Pancreas (tissue), 10 donors: ENCODE measurements around the gene MMP12. TPM values are rescaled to one million over a fixed set of nuclear protein-coding genes. Genes with fewer than 3 reads are reported as not detected.
"Not testable (repeated sequence)": the region's sequence is repeated elsewhere in the genome, so short reads cannot be mapped to it uniquely, and the experiment has no call there.

Experiments used
- ATAC-seq, 4 donors: fragments of 200-7000 bp; cut with Tn5 transposase; one replicate each; pipeline versions ENCODE4 v1.8.0 to v1.9.1; 2020; ENCODE audit warnings: mild to moderate bottlenecking in 4 of 4, moderate library complexity in 4 of 4
- DNase-seq, 6 donors: peaks; one replicate each; pipeline ENCODE4 v3.0.0-alpha.2; 2020
- FAIRE-seq: peaks from 2 replicates; lab custom pipeline; 2012; peaks lifted over from hg19 to GRCh38; lab: Jason Lieb, UNC
- H3K27ac ChIP-seq, 4 donors: fragments of 200-600 bp; sonication (generic); 1 replicate in 3 of 4; 2 replicates in 1 of 4; pipeline versions ENCODE4 v1.5.0 to v1.8.0; 2020
- H3K27me3 ChIP-seq, 4 donors: fragments of 200-600 bp; one replicate each; pipeline ENCODE4 v1.8.0; 2021
- H3K36me3 ChIP-seq, 3 donors: fragments of 200-600 bp; sonication (generic) in 1 of 3; one replicate each; pipeline versions ENCODE4 v1.5.0 to v1.8.0; 2020 to 2021
- H3K4me1 ChIP-seq, 3 donors: fragments of 200-600 bp; one replicate each; pipeline ENCODE4 v1.8.0; 2021
- H3K4me3 ChIP-seq, 4 donors: fragments of 200-600 bp; sonication (generic) in 2 of 4; one replicate each; pipeline versions ENCODE4 v1.5.0 to v1.8.0; 2020 to 2021
- H3K9me3 ChIP-seq, 4 donors: fragments of 200-600 bp; one replicate each; pipeline ENCODE4 v1.8.0; 2021
- WGBS, 2 donors: extraction: QIAGEN DNeasy Blood & Tissue Kit; methylation state at CpG; one replicate each; pipeline ENCODE4 v1.1.7; 2013; 5-methylcytosine and 5-hydroxymethylcytosine counted together
- intact Hi-C, 3 donors: fragments of 100-400 bp; cut with DNase I; formaldehyde crosslinking; loops; one replicate each; pipeline versions ENCODE4 v1.11.1 to v1.14.2; 2022
- polyA plus RNA-seq, 2 donors: library from polyadenylated mRNA; stranded (reverse); fragments of 200-250 nt; gene quantifications; one replicate each; pipeline ENCODE4 v1.2.3, GENCODE V29; 2013
- total RNA-seq, 6 donors: library from RNA; stranded (reverse); fragmentation: NEBNext Ultra II Directional in 4 of 6; extraction: Animal tissue kit (Norgen Biotek cat#: 25700) in 4 of 6; gene quantifications; one replicate each; pipeline versions ENCODE4 v1.2.1 to v1.2.4, GENCODE V29; 2021 to 2023
- TF ChIP-seq, protein P1 (sequence below), 4 donors: fragments of 200-600 bp; sonication (generic) in 3 of 4; IDR thresholded peaks; one replicate each; pipeline versions ENCODE4 v1.5.0 to v1.8.0; 2021; ENCODE audit warnings: antibody characterized with exemption in 4 of 4
- donor health status: healthy with polysubstance abuse.
- donor health status: DM: no; HTN: no; CAD: no; lungs with moderate emphysema.
- donor health status: DM: no; HTN: no; CAD: no.
- donor health status: control.
- donor health status: control.
- donor health status: Bipolar disorder and iron deficiency.
- donor health status: DM: yes; HTN: yes; CAD: no.
- donor health status: DM: no; HTN: no; CAD: no.
- donor health status: DM: no; HTN: no; CAD: no.
- donor health status: DM: yes; HTN: yes; CAD: no.

The MMP12 gene
- total and polyA plus RNA-seq, 8 donors, result 0.12 to 0.19 TPM; not detected in 6

DNA sequence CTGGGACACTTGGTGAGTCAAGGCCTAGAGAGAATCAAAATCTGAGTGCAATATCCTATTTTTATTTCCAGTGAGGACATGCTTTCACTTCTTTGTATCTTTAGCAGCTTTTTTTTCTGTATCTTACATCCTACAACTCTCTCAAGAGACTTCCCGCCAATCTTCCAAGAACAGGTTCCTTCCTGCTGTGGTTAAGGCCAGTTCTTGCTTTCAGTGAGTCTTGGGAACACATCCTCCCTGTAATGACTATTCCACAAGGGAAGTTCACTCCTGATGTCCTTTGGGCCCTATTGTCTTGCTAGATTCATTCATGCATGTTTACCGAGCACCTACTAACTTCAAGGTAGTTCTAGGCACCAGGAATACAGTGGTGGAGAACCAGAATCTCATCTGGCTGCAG, 3.8 kb upstream of the MMP12 start:
- 74 to 87% methylated on average over 2 of the region's 2 CpGs for WGBS, 2 donors
- no peak for FAIRE-seq
- Histone ChIP-seq H3K36me3 (no peaks in the 10 kb centered on the region), H3K9me3 (no peaks in the 10 kb centered on the region), H3K4me3 (no peak overlapping the region), H3K27me3 (no peaks in the 10 kb centered on the region), H3K27ac (no peak overlapping the region), H3K4me1 (no peaks in the 10 kb centered on the region)
- intact Hi-C loops, result no loop called here
- no peak for ATAC-seq
- TF ChIP-seq, protein P1, sequence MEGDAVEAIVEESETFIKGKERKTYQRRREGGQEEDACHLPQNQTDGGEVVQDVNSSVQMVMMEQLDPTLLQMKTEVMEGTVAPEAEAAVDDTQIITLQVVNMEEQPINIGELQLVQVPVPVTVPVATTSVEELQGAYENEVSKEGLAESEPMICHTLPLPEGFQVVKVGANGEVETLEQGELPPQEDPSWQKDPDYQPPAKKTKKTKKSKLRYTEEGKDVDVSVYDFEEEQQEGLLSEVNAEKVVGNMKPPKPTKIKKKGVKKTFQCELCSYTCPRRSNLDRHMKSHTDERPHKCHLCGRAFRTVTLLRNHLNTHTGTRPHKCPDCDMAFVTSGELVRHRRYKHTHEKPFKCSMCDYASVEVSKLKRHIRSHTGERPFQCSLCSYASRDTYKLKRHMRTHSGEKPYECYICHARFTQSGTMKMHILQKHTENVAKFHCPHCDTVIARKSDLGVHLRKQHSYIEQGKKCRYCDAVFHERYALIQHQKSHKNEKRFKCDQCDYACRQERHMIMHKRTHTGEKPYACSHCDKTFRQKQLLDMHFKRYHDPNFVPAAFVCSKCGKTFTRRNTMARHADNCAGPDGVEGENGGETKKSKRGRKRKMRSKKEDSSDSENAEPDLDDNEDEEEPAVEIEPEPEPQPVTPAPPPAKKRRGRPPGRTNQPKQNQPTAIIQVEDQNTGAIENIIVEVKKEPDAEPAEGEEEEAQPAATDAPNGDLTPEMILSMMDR (IDR thresholded peaks at IDR 0.05), result no peak
- DNase-seq, result no peak

DNA sequence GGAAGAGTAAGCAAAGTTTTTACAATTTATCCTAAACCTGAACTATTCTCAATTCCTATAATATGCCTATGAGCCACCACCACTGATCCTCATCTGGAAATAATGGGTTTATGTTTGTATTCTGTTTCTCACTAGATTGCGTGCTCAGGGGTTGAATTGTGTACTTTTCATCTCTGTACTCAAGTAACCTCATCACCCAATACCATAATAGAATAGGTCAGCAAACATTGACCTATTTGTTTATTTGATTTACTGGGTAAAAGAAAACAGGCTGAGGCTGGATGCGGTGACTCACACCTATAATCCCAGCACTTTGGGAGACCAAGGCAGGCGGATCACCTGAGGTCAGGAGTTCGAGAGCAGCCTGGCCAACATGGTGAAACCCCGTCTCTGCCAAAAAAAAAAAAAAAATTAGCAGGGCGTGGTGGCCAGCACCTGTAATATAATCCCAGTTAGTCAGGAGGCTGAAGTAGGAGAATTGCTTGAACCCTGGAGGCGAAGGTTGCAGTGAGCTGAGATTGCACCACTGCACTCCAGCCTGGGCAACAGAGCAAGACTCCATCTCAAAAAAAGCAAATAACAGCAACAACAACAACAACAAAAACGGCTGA, 5.3 kb downstream of the MMP12 start:
- 57 to 63% methylated on average over 8 of the region's 8 CpGs for WGBS, 2 donors
- intact Hi-C loops, DNase-seq, H3K36me3 ChIP-seq, H3K27ac ChIP-seq, ATAC-seq, H3K4me3 ChIP-seq, FAIRE-seq, H3K9me3 ChIP-seq, H3K4me1 ChIP-seq, H3K27me3 ChIP-seq: not testable (repeated sequence)

DNA sequence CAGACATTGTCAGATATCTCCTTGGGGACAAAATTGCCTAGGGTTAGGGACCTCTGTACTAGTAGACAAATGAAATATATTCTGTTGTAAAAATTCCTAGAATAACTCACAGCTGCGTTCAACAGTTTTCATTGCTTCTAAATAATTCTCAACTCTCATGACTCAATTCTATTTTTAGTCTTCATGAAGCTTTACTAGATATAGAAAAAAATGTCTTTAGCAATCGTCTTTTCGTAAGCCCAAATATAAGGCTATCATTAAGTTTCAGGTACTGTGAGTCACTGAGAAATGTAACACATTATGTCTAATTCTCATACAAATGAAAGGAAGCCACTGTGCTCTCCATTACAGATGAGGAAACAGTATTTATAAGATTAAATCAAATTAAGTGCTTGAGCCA, 6.4 kb downstream of the MMP12 start:
- Histone ChIP-seq H3K4me3 (no peak overlapping the region), H3K4me1 (no peaks in the 10 kb centered on the region), H3K27me3 (no peaks in the 10 kb centered on the region), H3K36me3 (no peaks in the 10 kb centered on the region), H3K27ac (no peak overlapping the region), H3K9me3 (no peaks in the 10 kb centered on the region)
- intact Hi-C loops, result no loop called here
- DNase-seq, result no peak
- no peak for FAIRE-seq
- TF ChIP-seq, protein P1 (IDR thresholded peaks at IDR 0.05), result no peak
- ATAC-seq, result no peak
- WGBS, 2 donors, result 76 to 78% methylated on average over 3 of the region's 3 CpGs

DNA sequence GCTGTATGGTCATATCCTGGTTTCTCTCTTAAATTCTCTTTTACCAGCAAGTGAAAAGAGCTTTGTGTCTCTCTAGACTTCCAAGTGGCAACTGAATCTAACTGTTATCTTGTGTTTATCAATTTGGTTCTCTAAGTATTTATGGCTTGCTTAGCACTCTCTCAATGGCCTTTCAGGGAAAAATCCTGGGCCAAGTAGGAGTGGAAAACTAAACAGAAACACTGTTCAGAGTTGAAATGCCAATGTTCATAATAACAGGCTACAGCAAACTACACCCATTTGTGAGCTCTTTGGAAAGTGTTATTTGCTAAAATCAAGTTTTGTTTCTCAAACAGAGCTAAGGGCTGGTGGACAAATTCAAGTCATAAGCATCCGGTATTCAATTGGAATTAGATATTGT, 10.1 kb downstream of the MMP12 start:
- no peak for FAIRE-seq
- intact Hi-C loops, result no loop called here
- no peak for ATAC-seq
- Histone ChIP-seq H3K4me3 (no peak overlapping the region), H3K27ac (no peak overlapping the region), H3K4me1 (no peaks in the 10 kb centered on the region), H3K27me3 (no peaks in the 10 kb centered on the region), H3K36me3 (no peaks in the 10 kb centered on the region), H3K9me3 (no peaks in the 10 kb centered on the region)
- no peak for DNase-seq
- TF ChIP-seq, protein P1 (IDR thresholded peaks at IDR 0.05), result no peak
- 75 to 94% methylated on average over 1 of the region's 1 CpG for WGBS, 2 donors

DNA sequence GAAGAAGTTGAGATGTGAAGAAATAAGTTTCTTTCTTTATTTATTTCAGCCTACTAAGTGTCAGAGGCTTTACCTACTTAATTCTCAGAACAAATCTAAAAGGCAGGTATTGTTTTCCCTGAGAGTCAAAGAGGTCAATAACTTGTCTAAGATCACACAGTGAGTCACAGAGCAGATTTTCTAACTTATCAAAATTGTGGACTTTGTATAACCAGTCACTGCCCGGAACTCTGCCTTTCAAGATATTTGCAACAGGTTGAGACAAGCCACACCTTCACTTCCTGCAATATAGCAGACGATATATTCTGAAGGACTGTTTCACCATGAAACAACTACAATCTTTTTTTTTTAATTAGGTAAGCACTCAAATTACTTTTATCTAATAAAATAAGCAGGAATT, 20.8 kb downstream of the MMP12 start:
- no peak for DNase-seq
- intact Hi-C loops, result no loop called here
- no peak overlapping the region for H3K4me3 ChIP-seq
- WGBS, 2 donors, result 57% methylated on average over 2 of the region's 2 CpGs
- H3K4me1 ChIP-seq, result no peaks in the 10 kb centered on the region
- H3K36me3 ChIP-seq, result no peaks in the 10 kb centered on the region
- peaks cover 0 to 5% (median 0%) of the 10 kb centered on the region in 4 donors for H3K27me3 ChIP-seq
- H3K27ac ChIP-seq, result no peak overlapping the region
- TF ChIP-seq, protein P1 (IDR thresholded peaks at IDR 0.05), result no peak
- H3K9me3 ChIP-seq, result no peaks in the 10 kb centered on the region
- ATAC-seq, result peak in 2 of 4 donors; percentile 49 to 60
- FAIRE-seq, result no peak
